Measurements from ENCODE around the gene FAM156A.

DNA sequence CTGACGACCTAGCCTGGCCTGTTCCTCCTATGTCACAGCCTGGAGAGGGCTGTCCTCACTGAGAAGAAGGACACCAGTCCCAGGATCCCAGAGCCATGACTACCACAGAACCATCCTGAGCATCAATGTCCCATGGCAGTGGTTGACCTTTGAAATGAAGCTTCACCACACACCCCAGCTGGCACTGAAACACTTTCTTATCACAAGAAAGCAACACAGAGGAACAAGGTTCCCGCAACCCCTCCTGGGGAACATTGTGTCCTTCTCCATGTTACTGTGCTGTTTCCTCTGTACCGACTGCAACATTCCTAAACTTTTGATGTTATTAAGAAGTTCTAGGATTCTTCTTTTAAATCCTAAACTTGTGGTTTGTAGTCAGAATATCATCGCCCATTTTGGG lies 21.2 kb upstream of the FAM156A start:
- no peak for TF ChIP-seq SP1 (IDR thresholded peaks at IDR 0.05; ENCODE audit: low read depth)
- TF ChIP-seq TCF7L2 (IDR thresholded peaks at IDR 0.05; ENCODE audit: borderline replicate concordance, extremely low read depth, insufficient read depth, insufficient read length) = no peak
- TF ChIP-seq, protein P1, sequence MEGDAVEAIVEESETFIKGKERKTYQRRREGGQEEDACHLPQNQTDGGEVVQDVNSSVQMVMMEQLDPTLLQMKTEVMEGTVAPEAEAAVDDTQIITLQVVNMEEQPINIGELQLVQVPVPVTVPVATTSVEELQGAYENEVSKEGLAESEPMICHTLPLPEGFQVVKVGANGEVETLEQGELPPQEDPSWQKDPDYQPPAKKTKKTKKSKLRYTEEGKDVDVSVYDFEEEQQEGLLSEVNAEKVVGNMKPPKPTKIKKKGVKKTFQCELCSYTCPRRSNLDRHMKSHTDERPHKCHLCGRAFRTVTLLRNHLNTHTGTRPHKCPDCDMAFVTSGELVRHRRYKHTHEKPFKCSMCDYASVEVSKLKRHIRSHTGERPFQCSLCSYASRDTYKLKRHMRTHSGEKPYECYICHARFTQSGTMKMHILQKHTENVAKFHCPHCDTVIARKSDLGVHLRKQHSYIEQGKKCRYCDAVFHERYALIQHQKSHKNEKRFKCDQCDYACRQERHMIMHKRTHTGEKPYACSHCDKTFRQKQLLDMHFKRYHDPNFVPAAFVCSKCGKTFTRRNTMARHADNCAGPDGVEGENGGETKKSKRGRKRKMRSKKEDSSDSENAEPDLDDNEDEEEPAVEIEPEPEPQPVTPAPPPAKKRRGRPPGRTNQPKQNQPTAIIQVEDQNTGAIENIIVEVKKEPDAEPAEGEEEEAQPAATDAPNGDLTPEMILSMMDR (IDR thresholded peaks at IDR 0.05 in 2 of 3, conservative IDR thresholded peaks at IDR 0.05 in 1 of 3; ENCODE audit: borderline replicate concordance in 1 of 3, insufficient read depth in 1 of 3, low read depth in 2 of 3, low read length in 2 of 3) = no peak
- TF ChIP-seq, protein P2, sequence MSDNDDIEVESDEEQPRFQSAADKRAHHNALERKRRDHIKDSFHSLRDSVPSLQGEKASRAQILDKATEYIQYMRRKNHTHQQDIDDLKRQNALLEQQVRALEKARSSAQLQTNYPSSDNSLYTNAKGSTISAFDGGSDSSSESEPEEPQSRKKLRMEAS (IDR thresholded peaks at IDR 0.05) = no peak
- no peak for TF ChIP-seq POLR2AphosphoS5 (IDR thresholded peaks at IDR 0.05; ENCODE audit: low read depth, low read length)
- no peak for TF ChIP-seq EZH2phosphoT487 (IDR thresholded peaks at IDR 0.05; ENCODE audit: borderline replicate concordance)
- no peak for TF ChIP-seq POLR2A (IDR thresholded peaks at IDR 0.05; ENCODE audit: borderline replicate concordance, extremely low read depth, insufficient read depth, insufficient read length)

Measured in HCT116 (cell line).